HG03469 (cell line): Measurements from ENCODE around the gene C17orf78.
"Not testable (repeated sequence)": the region's sequence is repeated elsewhere in the genome, so short reads cannot be mapped to it uniquely, and the experiment has no call there.

Experiments
- ATAC-seq: cut with Tn5 transposase; IDR thresholded peaks from one replicate; pipeline ENCODE4 v1.9.1; 2021; ENCODE audit warnings: mild to moderate bottlenecking, moderate library complexity, moderate number of reproducible peaks; ENCODE audit not compliant: unreplicated experiment

The C17orf78 gene

DNA sequence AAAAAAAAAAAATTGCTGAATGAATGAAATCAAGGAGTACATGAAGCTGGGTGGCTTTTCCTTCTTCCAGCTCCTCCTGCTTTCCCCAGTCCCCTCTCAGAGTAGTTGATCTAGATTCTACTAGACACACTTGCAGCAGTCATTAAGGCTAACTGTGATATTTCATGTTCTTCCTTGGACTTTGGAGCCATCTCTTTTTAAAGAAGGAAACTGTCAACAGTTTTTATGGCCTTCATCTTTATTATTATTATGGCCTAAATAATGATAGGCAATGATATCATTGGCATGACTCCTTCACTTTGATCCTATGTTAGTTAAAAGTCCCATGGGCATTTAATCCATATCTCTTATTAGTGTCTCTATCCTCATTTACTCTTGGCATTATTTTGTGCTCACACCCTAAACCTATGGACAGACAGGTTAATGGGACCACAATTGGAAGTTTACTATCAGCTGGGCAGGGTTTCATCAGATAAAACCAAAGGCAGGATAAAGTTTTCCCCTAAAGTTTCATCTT is 9.7 kb downstream of the C17orf78 start:
- no peak for ATAC-seq

DNA sequence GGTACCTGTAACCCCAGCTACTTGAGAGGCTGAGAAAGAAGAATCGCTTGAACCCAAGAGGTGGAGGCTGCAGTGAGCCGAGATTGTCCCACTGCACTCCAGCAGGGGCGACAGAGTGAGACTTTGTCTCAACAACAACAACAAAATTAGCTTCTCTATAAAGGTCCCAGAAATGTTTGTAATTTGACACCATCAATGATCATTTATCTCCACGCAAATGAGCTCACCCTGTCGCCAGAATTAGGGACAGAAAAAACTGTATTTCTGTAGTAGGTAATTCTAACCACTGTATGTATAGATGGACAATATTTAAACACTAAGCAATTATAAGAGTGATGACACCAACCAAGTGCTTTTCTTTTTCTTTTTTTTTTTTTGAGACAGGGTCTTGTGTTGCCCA is 10.7 kb downstream of the C17orf78 start:
- no peak for ATAC-seq

DNA sequence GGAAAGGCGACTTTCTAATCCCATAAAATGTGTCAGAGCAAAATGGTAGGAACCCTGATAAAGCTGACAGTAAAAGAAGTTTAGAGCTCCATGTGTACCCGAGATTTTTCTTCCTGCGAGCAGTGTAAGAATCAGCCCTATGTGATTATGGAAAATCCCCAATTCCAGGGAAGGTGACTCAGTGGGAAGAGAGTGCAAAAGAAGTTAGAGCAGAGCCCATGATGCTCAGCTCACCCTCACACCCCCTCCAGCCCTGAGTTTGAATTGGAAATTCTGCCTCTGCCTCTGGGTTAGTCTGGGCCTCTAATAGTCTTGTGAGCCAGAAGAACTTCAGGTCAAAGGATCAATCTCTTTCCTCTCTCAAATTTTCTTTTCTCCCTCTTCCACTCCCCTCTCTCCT is 12.5 kb downstream of the C17orf78 start:
- ATAC-seq, result no peak

DNA sequence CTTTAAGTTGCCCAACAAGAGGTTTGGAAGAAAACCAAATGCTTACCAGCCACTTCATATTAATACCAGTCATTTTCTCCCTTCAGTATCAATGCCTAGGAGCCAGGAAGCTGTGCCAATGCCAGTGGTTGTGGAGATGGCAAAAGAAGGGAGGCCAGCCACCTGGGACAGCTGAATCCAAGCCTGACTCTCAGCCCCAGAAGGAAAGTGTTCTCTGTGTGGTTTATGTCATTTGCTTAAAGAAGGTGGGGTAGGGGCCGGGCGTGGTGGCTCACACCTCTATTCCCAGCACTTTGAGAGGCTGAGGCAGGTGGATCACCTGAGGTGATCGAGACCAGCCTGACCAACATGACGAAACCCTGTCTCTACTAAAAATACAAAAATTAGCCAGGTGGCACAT is 13.4 kb downstream of the C17orf78 start:
- no peak for ATAC-seq

DNA sequence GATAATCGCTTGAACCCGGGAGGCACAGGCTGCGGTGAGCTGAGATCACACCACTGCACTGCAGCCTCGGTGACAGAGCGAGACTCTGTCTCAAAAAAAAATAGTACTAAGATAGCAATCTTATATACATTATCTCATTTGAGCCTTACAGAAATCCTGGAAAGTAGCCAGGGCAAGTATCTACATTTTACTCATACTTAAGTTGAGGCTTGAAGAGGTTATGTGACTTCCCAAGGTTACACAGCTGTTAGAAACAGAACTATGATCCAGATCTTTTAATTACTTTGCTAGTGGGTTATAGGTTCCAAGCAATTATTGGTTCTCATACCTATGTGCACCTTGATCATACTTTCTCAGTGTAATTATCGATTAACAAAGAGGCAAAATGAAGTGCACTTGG is 15.4 kb downstream of the C17orf78 start:
- no peak for ATAC-seq

DNA sequence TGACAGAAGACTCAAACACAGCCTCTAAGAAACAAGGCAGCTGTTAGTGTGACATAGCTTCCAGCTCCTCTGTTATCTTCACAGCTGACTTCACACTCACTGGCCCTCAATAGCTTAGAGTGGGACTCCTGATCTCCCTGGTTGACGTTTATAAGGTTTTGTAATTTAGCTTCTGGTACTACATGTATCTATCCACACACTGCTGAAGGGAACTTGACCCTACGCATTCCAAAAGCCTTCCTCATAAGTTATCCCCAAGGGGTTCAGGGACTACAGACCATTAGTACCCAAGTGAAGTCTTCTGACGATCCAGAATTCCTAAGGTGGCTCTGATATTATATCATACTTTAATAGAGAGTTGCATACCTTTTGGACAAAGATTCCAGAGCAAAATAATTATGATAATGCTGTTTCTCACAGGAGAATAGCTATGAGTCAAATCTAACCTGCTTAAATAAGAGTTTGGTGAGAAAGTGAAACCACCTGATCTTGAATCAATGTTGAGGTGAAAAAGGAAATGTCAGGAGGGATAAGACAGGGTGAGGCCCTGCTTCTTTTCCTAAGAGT is 16.3 kb downstream of the C17orf78 start:
- ATAC-seq, result no peak

DNA sequence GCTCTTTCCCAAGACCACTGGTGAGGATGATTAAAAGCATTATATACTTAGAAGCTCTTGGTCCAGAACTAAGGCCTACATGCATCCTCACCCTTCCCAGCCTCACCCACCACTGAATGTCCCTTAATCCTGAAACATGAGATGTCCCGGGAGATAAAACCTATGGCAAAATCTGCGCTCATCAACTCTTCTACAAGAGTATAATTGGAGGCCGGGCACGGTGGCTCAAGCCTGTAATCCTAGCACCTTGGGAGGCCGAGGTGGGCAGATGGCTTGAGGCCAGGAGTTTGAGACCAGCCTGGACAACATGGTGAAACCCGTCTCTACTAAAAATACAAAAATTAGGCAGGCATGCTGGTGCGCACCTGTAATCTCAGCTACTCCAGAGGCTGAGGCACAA is 17.6 kb downstream of the C17orf78 start:
- ATAC-seq, result no peak

DNA sequence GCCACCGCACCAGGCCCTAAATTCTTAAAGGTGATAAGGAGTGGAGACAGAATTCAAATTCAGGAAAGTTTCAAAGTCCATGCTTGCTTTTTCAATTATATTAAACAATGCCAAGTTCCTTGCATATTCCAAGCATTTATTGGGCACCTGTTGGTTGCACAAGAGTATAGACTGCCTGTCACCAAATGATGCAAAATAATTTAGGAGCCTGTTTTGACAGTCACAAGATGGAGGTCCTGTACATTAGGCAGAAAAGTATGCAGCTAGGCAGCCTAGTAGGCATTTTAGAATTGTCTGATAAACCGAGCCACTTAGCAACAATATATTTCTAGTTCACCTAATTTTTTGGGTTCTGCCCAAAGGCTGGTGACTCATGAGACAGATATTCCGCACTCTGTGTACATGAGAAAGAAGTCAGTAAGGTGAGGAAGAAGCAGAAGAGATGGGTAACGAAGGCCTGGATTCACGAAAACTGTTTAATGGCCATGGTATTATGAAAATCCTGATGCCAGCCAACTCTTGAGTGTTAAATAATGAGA is 23.5 kb downstream of the C17orf78 start:
- ATAC-seq, result no peak

DNA sequence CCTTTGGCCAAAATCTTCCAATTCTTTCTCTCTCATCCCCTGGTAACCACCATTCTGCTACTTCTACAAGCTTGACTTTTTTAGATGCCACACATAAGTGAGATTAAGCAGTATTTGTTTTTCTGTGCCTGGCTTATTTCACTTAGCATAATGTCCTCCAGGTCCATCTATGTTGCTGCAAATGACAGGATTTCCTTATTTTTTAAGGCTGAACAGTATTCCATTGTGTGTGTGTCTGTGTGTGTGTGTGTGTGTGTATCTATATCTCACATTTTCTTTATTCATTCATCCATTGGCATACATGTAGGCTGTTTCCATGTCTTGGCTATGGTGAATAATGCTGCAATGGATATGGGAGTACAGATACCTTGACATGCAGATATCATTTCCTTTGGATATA is 24.7 kb downstream of the C17orf78 start:
- no peak for ATAC-seq

DNA sequence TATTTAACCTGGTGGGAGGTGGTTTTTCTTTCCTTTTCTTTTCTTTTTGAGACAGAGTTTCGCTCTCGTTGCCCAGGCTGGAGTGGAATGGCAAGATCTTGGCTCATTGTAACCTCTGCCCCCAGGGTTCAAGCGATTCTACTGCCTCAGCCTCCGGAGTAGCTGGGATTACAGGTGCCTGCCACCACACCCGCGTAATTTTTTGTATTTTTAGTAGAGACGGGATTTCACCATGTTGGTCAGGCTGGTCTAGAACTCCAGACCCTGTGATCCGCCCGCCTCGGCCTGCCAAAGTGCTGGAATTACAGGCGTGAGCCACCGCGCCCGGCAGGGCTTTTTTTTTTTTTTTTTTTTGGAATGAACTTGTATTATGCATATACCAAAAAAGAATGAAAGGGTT is 29.7 kb downstream of the C17orf78 start:
- not testable (repeated sequence) for ATAC-seq

DNA sequence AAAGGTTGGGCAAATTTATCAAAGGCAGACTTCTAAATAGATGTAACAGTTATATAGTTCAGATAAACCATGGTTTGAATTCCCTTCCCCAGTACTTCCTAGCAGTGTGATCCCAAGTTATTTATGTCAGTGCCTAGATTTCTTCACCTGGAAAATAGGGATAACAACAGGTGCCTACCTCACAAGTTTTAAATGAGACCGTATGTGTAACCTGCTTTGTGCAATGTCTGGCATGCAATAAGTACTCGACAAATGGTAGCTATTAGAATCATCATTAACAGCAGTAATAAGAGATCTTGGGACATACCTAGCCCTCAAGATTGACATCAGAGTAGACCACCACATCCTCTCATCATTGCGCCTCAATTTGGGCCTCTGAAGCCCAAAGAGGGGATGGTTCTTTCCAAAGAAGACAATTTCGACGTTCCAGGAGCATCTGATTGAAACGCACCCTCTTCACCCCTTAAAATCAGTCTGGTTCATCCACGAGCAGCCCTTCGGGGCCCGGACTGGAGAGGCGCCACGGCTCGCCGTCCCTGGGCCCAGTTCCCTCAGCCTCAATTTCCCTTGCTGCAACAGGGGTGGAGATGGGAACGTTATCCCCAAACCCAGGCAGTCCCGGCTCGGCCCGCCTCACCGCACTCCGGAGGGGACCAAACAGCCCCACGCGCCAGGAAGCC is 30.3 kb downstream of the C17orf78 start:
- no peak for ATAC-seq

DNA sequence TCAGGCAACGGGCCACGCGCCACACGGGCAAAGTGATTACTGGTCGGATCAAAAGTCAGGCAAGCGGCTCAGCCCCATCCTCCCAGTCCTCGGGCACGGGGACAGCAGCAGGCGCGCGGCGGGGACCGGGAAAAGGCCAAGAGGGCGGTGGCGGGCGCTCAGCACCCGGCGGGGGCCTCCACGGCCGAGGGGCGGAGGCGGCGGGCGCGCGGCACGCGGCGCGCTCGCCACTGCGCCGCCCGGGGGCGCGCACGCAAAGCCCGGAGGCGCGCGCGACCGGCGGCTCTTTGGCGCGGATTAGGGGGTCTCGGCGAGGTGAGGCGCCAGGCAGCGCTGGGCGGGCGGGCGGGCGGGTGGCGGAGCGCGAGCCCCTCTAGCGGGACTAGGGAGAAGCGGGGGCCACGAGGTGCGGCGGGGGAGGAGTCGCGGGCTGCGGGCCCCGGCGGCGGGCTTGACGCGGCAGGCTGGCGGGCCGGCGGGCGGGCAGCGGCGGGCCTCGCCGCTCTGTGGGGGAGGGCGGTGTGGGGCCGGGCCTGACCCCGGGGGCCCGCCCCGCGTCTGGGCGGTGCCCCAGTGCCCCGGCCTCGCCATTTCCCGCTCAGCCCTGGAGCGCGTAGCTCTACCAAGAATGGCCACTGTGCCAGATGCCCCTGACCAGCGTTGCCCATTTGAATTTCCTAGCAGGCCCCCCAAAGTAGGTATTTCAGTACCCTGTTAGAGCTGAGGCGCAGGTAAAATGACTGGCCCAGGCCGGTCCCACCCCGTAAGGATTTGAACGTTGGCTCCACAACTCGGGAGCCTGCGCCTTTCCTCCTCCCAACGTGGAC is 31.1 kb downstream of the C17orf78 start, which contains the start of the genes ACACA and TADA2A:
TSS of gene ACACA (minus strand) at position 202 of the 827 bp plus-strand sequence. CDS start 537 bp downstream, outside the sequence.
TSS of gene TADA2A (plus strand) at position 252 of the 827 bp plus-strand sequence. CDS start 4,480 bp downstream, outside the sequence.
- peak; percentile 74 for ATAC-seq

DNA sequence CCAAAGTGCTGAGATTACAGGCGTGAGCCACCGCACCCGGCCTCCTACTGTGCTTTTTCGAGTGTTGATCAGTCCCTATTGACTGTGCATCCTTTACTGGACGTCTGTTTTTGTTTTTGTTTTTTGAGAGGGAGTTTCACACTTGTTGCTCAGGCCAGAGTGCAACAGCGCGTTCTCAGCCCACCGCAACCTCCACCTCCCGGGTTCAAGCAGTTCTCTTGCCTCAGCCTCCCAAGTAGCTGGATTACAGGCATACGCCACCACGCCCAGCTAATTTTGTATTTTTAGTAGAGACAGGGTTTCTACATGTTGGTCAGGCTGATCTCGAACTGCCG is 32.3 kb downstream of the C17orf78 start:
- not testable (repeated sequence) for ATAC-seq

DNA sequence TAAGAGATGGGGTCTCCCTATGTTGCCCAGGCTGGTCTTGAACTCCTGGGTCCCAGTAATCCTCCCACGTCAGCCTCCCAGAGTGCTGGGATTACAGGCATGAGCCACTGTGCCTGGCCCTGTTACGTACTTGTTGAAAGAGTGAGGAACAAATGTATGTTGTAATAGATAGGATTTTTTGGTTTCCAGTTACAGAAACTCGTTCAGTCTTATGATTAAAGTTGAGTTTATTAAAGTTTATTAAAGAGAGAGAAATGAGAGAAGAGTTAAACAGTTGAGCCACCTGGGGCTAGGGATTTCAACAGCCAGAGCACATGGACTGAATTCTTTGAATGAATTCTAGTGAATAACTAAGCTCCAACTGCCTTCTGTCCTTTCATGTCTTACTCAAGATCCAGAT is 34.6 kb downstream of the C17orf78 start:
- no peak for ATAC-seq

DNA sequence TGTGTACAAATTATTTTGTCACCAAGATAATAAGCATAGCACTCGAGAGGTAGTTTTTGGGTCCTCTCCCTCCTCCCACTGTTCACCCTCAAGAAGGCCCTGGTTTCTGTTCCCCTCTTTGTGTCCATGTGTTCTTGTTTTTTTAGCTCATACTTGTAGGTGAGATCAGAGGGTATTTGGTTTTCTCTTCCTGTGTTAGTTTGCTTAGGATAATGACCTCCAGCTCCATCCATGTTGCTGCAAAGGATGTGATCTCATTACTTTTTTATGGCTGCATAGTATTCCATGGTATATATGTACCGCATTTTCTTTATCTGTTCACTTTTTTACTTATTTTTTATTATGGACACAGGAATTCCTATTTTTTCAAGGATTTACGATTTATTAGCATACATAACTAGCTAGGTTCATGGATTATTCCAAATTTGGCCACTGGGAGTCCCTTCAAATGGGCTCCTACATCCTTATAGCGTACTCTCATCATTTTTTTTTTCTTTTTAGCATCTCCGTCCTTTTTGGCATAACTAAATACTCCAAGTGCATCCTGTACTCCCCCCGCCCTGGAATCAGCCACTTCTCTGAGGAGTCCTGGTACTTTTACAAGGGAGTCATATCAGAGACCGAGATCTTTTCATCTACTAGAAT is 38.2 kb downstream of the C17orf78 start:
- ATAC-seq, result no peak

DNA sequence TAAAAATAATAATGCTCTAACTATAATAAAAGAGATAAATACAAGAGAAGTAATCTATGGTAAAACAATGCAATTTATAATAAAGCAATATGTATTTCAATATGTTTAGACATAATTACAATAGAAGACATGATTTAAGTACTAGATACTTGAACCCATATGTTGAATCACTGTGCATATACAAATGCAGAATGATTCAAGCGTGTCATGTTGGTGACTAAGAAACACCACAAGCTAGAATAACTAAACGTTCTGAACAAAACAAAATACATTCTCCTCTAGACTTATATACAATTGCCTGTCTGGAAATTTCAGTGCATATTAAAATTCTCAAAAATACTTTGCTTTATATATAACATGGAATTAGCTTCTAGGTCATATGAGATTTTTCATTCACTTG is 42.1 kb downstream of the C17orf78 start:
- ATAC-seq, result no peak

DNA sequence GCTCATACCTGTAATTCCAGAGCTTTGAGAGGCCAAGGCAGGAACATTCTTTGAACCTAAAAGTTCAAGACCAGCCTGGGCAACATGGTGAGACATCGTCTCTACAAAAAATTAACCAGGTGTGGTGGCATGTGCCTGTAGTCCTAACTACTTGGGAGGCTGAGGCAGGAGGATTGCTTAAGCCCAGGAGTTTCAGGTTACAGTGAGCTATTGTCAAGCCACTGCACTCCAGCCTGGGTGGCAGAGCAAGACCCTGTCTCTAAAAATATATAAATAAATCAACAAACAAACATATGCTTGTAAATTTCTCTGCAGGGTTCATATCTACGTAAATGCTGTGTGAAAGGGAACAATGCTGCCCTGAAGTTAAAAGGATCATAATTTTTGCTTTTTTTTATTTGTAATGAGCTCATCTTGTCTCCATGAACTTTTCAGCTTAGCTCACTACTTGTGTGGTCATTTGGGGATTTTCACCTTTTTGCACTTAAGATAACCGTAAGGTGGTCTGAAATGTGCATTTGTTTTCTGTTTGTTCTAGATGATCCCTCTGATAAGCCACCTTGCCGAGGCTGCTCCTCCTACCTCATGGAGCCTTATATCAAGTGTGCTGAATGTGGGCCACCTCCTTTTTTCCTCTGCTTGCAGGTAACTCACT is 47.3 kb downstream of the C17orf78 start:
- ATAC-seq, result no peak

DNA sequence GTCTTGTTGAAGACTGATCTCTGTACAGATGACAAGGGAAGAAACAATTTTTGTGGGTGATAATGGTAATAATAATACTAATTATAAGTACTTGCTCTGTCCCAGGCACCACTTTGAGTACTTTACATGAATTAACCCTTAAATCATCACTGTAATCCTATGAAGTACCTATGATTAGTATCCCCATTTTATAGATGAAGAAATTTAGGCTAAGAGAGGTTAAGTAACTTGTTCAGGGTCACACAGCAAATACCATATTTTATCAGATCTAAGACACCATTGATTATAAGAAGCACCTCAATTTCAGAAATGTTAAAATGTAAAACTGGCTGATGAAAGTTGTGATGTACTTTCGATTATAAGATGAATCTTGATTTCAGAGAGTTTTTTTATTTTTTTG is 49.5 kb downstream of the C17orf78 start:
- no peak for ATAC-seq

DNA sequence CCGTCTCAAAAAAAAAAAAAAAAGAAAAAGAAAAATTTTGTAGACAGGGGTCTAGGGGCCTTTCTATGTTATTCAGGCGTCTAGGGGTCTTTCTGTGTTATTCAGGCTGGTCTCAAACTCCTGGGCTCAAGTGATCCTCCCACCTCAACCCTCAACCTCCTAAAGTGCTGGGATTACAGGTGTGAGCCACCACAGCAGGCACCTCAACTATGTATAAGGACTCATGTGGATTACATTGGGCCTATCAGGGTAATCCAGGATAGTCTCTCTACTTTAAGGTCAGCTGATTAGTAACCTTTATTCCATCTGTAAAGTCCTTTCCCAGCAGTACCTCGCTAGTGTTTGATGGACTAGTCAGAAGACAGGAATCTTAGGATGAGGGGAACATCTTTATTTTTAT is 53.3 kb downstream of the C17orf78 start:
- no peak for ATAC-seq

DNA sequence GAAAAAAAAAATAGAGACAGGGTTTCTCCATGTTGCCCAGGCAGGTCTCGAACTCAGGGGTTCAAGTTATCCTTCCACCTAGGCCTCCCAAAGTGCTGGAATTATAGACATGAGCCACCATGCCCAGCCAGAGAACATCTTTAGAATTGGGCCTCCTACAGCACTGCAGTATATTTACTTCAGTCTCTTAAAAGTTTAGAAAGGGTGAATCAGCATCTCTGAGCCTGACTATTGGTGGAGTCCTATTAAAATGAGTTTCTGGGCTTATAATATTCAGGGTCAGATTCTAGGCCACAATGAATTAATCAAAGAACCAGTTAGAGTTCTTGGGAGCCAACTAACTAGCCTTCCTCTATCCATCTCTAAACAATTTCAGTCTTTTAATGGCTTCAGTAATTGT is 53.7 kb downstream of the C17orf78 start:
- ATAC-seq, result no peak
